Endothelial cell of umbilical vein (primary cell): Measurements from ENCODE around the gene SH3GL1. TPM values are rescaled to one million over a fixed set of nuclear protein-coding genes. Genes with fewer than 3 reads are reported as not detected.

Source experiments
- BruUV-seq: library from RNA; stranded (reverse); fragments of 400-500 nt; replicated peaks from 2 replicates; lab custom pipeline; 2021; lab: Mats Ljungman, UMichigan
- CTCF ChIA-PET: fragments of 300-600, 350-600 bp; sonication (Branson Sonifier 250); formaldehyde crosslinking; loops from one replicate; lab custom pipeline; 2021; ENCODE audit warnings: antibody characterized with exemption, inconsistent platforms; lab: Charles Lee
- POLR2A ChIA-PET: fragments of 300-600, 350-600 bp; sonication (Branson Sonifier 250); formaldehyde crosslinking; loops from one replicate; lab custom pipeline; 2021; ENCODE audit warnings: antibody characterized with exemption, inconsistent platforms; lab: Charles Lee
- DNase-seq: peaks from one replicate; pipeline ENCODE4 v3.0.0-alpha.2; 2011; ENCODE audit warnings: low read depth, low spot score
- FAIRE-seq: peaks from 2 replicates; lab custom pipeline; 2011; peaks lifted over from hg19 to GRCh38; lab: Jason Lieb, UNC
- H2AFZ ChIP-seq: 2 replicates; pipeline ENCODE4 v1.6.0; 2012; ENCODE audit warnings: low read depth, low read length, control low read depth, inconsistent platforms
- H3K27ac ChIP-seq: 2 replicates; pipeline ENCODE4 v1.5.1; 2011; ENCODE audit warnings: low read depth, mild to moderate bottlenecking, control low read depth, low read length, moderate library complexity; ENCODE audit not compliant: insufficient read depth
- H3K27me3 ChIP-seq, 2 experiments: 2 replicates each; pipeline versions ENCODE4 v1.6.0 to v1.6.1; 2011; ENCODE audit warnings: low read length in 2 of 2, mixed read lengths in 1 of 2; ENCODE audit not compliant: control insufficient read depth in 2 of 2, insufficient read depth in 2 of 2
- H3K36me3 ChIP-seq, 2 experiments: 2 replicates in 1 of 2; 3 replicates in 1 of 2; pipeline ENCODE4 v1.5.1; 2011; ENCODE audit warnings: low read length in 2 of 2, mild to moderate bottlenecking in 1 of 2, moderate library complexity in 1 of 2; ENCODE audit not compliant: control insufficient read depth in 2 of 2, insufficient read depth in 2 of 2; ENCODE audit errors: extremely low read depth in 1 of 2
- H3K4me1 ChIP-seq: 3 replicates; pipeline ENCODE4 v1.5.1; 2011; ENCODE audit warnings: mild to moderate bottlenecking, low read length; ENCODE audit not compliant: control insufficient read depth, insufficient read depth; ENCODE audit errors: extremely low read depth
- H3K4me2 ChIP-seq: 2 replicates; pipeline ENCODE4 v1.6.1; 2011; ENCODE audit warnings: low read length, control low read depth, mixed read lengths; ENCODE audit not compliant: insufficient read depth
- H3K4me3 ChIP-seq, 3 experiments: fragments of 200-600 bp in 1 of 3; sonication (generic), shearing (Covaris generic) in 1 of 3; replicated peaks in 1 of 3; 2 replicates each; pipeline ENCODE4 v1.5.1; 2011 to 2016; ENCODE audit warnings: control low read depth in 3 of 3, low read length in 3 of 3, mild to moderate bottlenecking in 2 of 3, inconsistent platforms in 1 of 3, low read depth in 1 of 3, moderate library complexity in 1 of 3; ENCODE audit not compliant: insufficient read depth in 1 of 3
- H3K79me2 ChIP-seq: 2 replicates; pipeline ENCODE4 v1.6.0; 2012; ENCODE audit warnings: low read length, inconsistent platforms; ENCODE audit not compliant: control insufficient read depth, insufficient read depth
- H3K9ac ChIP-seq: replicated peaks from 2 replicates; pipeline ENCODE3; 2011; ENCODE audit warnings: low read length, control low read depth; ENCODE audit not compliant: insufficient read depth; ENCODE audit errors: extremely low read depth
- H3K9me1 ChIP-seq: replicated peaks from 3 replicates; pipeline ENCODE4 v1.6.0; 2011; ENCODE audit warnings: mild to moderate bottlenecking, low read length; ENCODE audit not compliant: control insufficient read depth, insufficient read depth; ENCODE audit errors: extremely low read depth
- H3K9me3 ChIP-seq: replicated peaks from 2 replicates; pipeline ENCODE4 v1.5.1; 2012; ENCODE audit warnings: low read length, inconsistent platforms; ENCODE audit not compliant: control insufficient read depth, insufficient read depth
- H4K20me1 ChIP-seq: replicated peaks from 2 replicates; pipeline ENCODE3; 2011; ENCODE audit warnings: mild to moderate bottlenecking, low read length; ENCODE audit not compliant: control insufficient read depth, insufficient read depth; ENCODE audit errors: extremely low read depth
- CTCF ChIP-seq, 2 donors: IDR thresholded peaks; 1 replicate in 1 of 2; 2 replicates in 1 of 2; pipeline ENCODE4 v1.5.1; 2011; ENCODE audit warnings: low read length in 2 of 2, mild to moderate bottlenecking in 2 of 2, moderate library complexity in 2 of 2, control low read depth in 1 of 2, inconsistent platforms in 1 of 2, low read depth in 1 of 2; ENCODE audit not compliant: insufficient read depth in 1 of 2; ENCODE audit errors: extremely low read depth in 1 of 2
- GATA2 ChIP-seq: IDR thresholded peaks from 2 replicates; pipeline ENCODE4 v1.7.0; 2011; ENCODE audit warnings: low read depth, mild to moderate bottlenecking, moderate library complexity, mixed read lengths, low read length; ENCODE audit not compliant: insufficient read length, insufficient read depth
- JUN ChIP-seq: IDR thresholded peaks from 2 replicates; pipeline ENCODE4 v1.6.1; 2011; ENCODE audit warnings: borderline replicate concordance, low read depth; ENCODE audit not compliant: insufficient read length, insufficient read depth
- dilution Hi-C: fragments of 300-500 bp; cut with MboI; formaldehyde crosslinking; loops from one replicate; pipeline ENCODE4 v1.15.0; 2019; ENCODE audit warnings: low sequenced_read_pairs; ENCODE audit not compliant: extremely low pct_ligation_motif_present
- intact Hi-C: fragments of 100-400 bp; cut with micrococcal nuclease; formaldehyde crosslinking; loops from one replicate; pipeline ENCODE4 v1.10.0; 2022
- polyA plus RNA-seq, 4 experiments: library from polyadenylated mRNA; depleted of rRNA in 3 of 4; stranded (reverse) in 3 of 4; unstranded in 1 of 4; fragments of >200 nt; gene quantifications; 2 replicates each; pipeline versions ENCODE4 v1.2.1 to v1.2.3, GENCODE V29; 2011 to 2012; ENCODE audit warnings: missing spikeins in 1 of 4
- total RNA-seq: library from RNA; stranded (reverse); gene quantifications from 2 replicates; pipeline ENCODE4 v1.2.3, GENCODE V29; 2021

Gene SH3GL1
- total and polyA plus RNA-seq, 2 donors (not counting 3 experiments of a cell fraction or from before 2014, with no cell fraction given) = 143 to 145 TPM

GRCh38 chr19:4369888-4370260 lies 30.5 kb downstream of the SH3GL1 start:
- H3K9ac ChIP-seq = peak overlapping the region; percentile 13
- peak; percentile 62 for DNase-seq
- no peaks in the 10 kb centered on the region for H3K9me3 ChIP-seq
- peak overlapping the region; percentile 69 for H3K27ac ChIP-seq
- peaks cover 73% of the 10 kb centered on the region for H3K79me2 ChIP-seq
- H3K36me3 ChIP-seq = peaks cover 3 to 30% of the 10 kb centered on the region in 2 experiments
- dilution Hi-C loops (loop anchor here (10.0 kb wide), 1 partner anchor 45 kb away; no protein-coding TSS in a partner anchor), intact Hi-C loops (loop anchor here (1.0 kb wide), 1 partner anchor 30 kb away; the partner anchor contains the start of gene SH3GL1)
- TF ChIP-seq GATA2 (no peak), JUN (no peak), CTCF (IDR thresholded peaks at IDR 0.05; ENCODE audit: extremely low read depth in 1 of 2, insufficient read depth in 1 of 2, low read depth in 1 of 2, low read length in 2 of 2) (peak; percentile 40 to 81)
- ChIA-PET POLR2A (interaction anchor here (0.5 kb wide), 1 partner anchor 42 kb away, joined by 3 read pairs; no protein-coding TSS in a partner anchor), CTCF (interaction anchor here (0.6 to 2.3 kb wide), 22 partner anchors 9 to 266 kb away, joined by 3 to 43 read pairs (median 6); partner anchors contain the start of genes CHAF1A, HDGFL2, MPND and SH3GL1)
- no peak overlapping the region for H3K4me3 ChIP-seq
- no TSS peak for BruUV-seq
- H3K27me3 ChIP-seq = no peaks in the 10 kb centered on the region
- FAIRE-seq = peak; percentile 87
- no peaks in the 10 kb centered on the region for H4K20me1 ChIP-seq
- H3K9me1 ChIP-seq = no peaks in the 10 kb centered on the region
- no peak overlapping the region for H3K4me2 ChIP-seq
- H2AFZ ChIP-seq = no peak overlapping the region
- H3K4me1 ChIP-seq = peaks cover 32% of the 10 kb centered on the region
